SK-N-MC (cell line): Measurements from ENCODE around the gene DDIT4L.
"Not testable (repeated sequence)": the region's sequence is repeated elsewhere in the genome, so short reads cannot be mapped to it uniquely, and the experiment has no call there.

ENCODE experiments used
- DNase-seq: peaks from one replicate; pipeline ENCODE4 v3.0.0-alpha.2; 2011; ENCODE audit warnings: low read depth, low spot score
- H3K27ac ChIP-seq: fragments of 200-600 bp; sonication (generic); 2 replicates; pipeline ENCODE4 v1.5.1; 2016; ENCODE audit warnings: mixed run types
- H3K36me3 ChIP-seq: fragments of 200-600 bp; sonication (generic); 2 replicates; pipeline ENCODE4 v1.6.1; 2017; ENCODE audit warnings: antibody characterized with exemption, low read length, mixed read lengths; ENCODE audit not compliant: insufficient read depth
- H3K4me3 ChIP-seq: fragments of 200-600 bp; sonication (generic); 2 replicates; pipeline ENCODE4 v1.5.1; 2016
- H3K9ac ChIP-seq: fragments of 200-600 bp; sonication (generic); 2 replicates; pipeline ENCODE4 v1.8.0; 2017; ENCODE audit warnings: mixed run types, mixed read lengths; ENCODE audit not compliant: insufficient read length
- H3K9me3 ChIP-seq: fragments of 200-600 bp; sonication (generic); 2 replicates; pipeline ENCODE4 v1.6.1; 2017; ENCODE audit warnings: low read depth, mild to moderate bottlenecking, antibody characterized with exemption, low read length, moderate library complexity, mixed read lengths
- EZH2 ChIP-seq: fragments of 200-600 bp; sonication (generic); IDR thresholded peaks from one replicate; pipeline ENCODE4 v1.6.1; 2017; ENCODE audit warnings: antibody characterized with exemption
- FOXP2 ChIP-seq: optimal IDR thresholded peaks from 2 replicates; pipeline ENCODE3; 2011; ENCODE audit warnings: mild to moderate bottlenecking, moderate library complexity; ENCODE audit not compliant: insufficient read depth; ENCODE audit errors: extremely low read length, control extremely low read depth
- POLR2AphosphoS5 ChIP-seq: IDR thresholded peaks from 2 replicates; pipeline ENCODE4 v1.6.1; 2012; ENCODE audit warnings: mild to moderate bottlenecking, low read depth, low read length, borderline replicate concordance

Gene DDIT4L

GRCh38 chr4:100147684-100148083 lies 42.6 kb downstream of the DDIT4L start:
- Histone ChIP-seq H3K9ac (no peak overlapping the region), H3K9me3 (no peaks in the 10 kb centered on the region), H3K27ac (no peak overlapping the region), H3K36me3 (no peaks in the 10 kb centered on the region), H3K4me3 (no peak overlapping the region)
- DNase-seq: no peak
- TF ChIP-seq EZH2 (no peak), POLR2AphosphoS5 (no peak), FOXP2 (no peak)

- Histone ChIP-seq H3K36me3 (no peaks in the 10 kb centered on the region), H3K4me3 (no peak overlapping the region), H3K9ac (no peak overlapping the region), H3K9me3 (no peaks in the 10 kb centered on the region), H3K27ac (no peak overlapping the region)
- no peak for DNase-seq
- no peak for TF ChIP-seq FOXP2
- TF ChIP-seq POLR2AphosphoS5: no peak
- no peak for TF ChIP-seq EZH2
Measured at GRCh38 chr4:100147198-100147597, 43.1 kb downstream of the DDIT4L start.

GRCh38 chr4:100146756-100147155 lies 43.5 kb downstream of the DDIT4L start:
- Histone ChIP-seq H3K36me3 (no peaks in the 10 kb centered on the region), H3K9ac (no peak overlapping the region), H3K9me3 (no peaks in the 10 kb centered on the region), H3K27ac (no peak overlapping the region), H3K4me3 (no peak overlapping the region)
- TF ChIP-seq POLR2AphosphoS5 (no peak), FOXP2 (no peak), EZH2 (no peak)
- no peak for DNase-seq

GRCh38 chr4:100137320-100137719 lies 52.9 kb downstream of the DDIT4L start:
- not testable (repeated sequence) for H3K9me3 ChIP-seq, H3K9ac ChIP-seq, H3K36me3 ChIP-seq, H3K27ac ChIP-seq, DNase-seq, H3K4me3 ChIP-seq
